ENCODE results near the gene ABCB8.

DNA sequence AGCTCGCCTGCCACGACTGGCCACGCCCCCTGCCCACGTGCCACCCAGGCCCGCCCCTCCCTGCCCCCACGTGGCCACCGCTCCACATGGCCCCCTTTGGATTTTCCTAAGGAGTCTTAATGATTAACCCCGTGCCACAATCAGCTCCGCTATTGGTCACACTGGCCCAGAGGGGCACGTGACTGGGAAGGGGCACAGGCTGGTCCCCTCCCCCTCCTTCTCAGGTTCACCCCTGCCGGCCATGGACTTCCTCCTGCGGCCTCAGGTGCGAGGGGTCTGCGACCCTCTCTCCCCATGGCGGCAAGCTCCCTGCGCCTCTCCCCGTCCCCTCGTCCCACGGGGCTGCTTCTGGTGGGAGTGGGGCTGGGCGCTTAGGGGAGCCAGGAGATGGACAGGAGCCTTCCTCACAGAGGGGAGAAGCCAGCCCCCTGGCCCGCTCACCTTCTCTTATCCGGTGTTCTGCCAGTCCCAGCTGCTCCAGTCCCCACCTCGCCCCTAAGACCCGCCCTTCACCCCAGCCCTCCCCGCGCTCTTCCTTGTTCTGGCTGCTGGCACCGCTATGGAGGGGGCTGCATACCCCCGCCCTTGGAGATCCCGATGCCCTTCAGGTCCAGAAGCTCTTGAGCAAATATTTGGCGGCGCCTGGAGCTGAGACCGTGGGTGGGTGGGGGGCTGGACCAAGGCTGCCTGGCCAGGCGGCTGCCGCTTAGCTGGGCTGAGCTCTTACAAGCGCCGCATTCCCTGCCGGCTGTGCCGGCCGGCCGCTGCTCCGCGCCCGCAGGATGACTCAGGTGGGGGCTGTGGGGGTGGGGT is 34.4 kb downstream of the ABCB8 start:
- TF ChIP-seq, protein P1, sequence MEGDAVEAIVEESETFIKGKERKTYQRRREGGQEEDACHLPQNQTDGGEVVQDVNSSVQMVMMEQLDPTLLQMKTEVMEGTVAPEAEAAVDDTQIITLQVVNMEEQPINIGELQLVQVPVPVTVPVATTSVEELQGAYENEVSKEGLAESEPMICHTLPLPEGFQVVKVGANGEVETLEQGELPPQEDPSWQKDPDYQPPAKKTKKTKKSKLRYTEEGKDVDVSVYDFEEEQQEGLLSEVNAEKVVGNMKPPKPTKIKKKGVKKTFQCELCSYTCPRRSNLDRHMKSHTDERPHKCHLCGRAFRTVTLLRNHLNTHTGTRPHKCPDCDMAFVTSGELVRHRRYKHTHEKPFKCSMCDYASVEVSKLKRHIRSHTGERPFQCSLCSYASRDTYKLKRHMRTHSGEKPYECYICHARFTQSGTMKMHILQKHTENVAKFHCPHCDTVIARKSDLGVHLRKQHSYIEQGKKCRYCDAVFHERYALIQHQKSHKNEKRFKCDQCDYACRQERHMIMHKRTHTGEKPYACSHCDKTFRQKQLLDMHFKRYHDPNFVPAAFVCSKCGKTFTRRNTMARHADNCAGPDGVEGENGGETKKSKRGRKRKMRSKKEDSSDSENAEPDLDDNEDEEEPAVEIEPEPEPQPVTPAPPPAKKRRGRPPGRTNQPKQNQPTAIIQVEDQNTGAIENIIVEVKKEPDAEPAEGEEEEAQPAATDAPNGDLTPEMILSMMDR (conservative IDR thresholded peaks at IDR 0.05; ENCODE audit: low read length) = no peak
- TF ChIP-seq EZH2phosphoT487 (IDR thresholded peaks at IDR 0.05; ENCODE audit: borderline replicate concordance) = no peak
